GM21515 (cell line): ENCODE results near the gene MSTO1.
"Not testable (repeated sequence)": the region's sequence is repeated elsewhere in the genome, so short reads cannot be mapped to it uniquely, and the experiment has no call there.

ENCODE experiments used
- ATAC-seq: cut with Tn5 transposase; IDR thresholded peaks from one replicate; pipeline ENCODE4 v1.9.1; 2021; ENCODE audit not compliant: unreplicated experiment

Gene MSTO1

DNA sequence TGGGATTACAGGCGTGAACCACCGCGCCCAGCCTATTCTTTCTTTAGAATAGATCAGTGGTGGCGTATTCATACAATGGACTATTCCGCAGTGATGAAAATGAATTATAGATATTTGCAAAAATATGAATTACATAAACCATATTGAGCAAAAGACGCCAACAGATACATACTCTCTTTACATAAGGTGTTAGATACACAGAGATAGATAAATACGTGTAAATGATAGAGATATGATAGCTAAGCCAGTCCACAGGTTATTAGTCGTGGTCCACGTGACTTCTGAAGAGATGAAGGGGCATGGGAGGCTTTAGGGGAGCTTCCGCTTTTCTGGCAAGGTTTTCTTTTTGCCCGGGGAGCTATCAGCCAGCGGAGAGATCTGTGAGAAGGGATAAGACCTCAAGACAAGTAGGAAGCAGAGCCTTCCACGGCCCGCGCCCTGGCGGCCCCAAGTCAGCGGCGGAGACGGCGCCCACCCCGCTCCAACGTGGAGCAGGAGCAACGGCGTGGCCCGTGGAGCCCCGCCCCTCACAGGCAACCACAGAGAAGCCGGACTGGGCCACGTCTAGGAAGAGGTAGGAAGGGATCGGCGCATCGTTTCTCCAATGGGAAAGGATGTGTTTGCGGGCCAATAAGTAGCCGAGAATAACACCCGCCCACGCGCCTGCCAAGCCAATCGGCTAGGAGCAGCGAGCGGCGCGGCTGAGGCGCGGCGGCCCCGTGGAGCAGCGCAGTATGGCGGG is at the start of gene MSTO1:
Gene MSTO1 (plus strand): TSS at position 704 of the 742 bp plus-strand sequence. CDS start 31 bp downstream, at position 735.
- peak; percentile 89 for ATAC-seq

GRCh38 chr1:155561779-155562580 is 48.0 kb upstream of the MSTO1 start:
- ATAC-seq = peak; percentile 23

GRCh38 chr1:155562581-155563376 is 47.2 kb upstream of the MSTO1 start, which contains the start of gene ASH1L:
ASH1L (minus strand) TSS chr1:155562803; CDS start chr1:155521519, 41,284 bp downstream.
- peak; percentile 59 for ATAC-seq

- ATAC-seq = not testable (repeated sequence)
These were observed 46.5 kb upstream of the MSTO1 start for GRCh38 chr1:155563377-155564022.

- no peak for ATAC-seq
These were observed 39.9 kb upstream of the MSTO1 start for GRCh38 chr1:155569988-155570592.

DNA sequence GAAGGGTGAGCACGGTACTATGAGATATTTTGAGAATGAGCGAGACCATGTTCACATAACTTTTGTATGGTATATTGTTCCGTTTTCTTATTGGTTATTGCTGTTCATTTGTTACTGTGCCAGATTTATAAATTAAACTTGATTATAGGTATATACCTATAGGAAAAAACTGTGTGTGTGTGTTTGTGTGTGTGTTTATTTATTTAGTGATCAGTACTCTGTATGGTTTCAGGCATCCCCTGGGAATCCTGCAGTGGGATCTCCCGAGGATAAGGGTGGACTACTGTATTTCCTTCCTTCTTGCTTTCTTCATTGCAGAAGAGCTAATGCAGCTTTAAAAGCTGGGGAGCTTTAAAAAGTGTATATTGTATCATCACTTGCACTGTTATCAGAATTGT is 39.4 kb upstream of the MSTO1 start:
- ATAC-seq = no peak

DNA sequence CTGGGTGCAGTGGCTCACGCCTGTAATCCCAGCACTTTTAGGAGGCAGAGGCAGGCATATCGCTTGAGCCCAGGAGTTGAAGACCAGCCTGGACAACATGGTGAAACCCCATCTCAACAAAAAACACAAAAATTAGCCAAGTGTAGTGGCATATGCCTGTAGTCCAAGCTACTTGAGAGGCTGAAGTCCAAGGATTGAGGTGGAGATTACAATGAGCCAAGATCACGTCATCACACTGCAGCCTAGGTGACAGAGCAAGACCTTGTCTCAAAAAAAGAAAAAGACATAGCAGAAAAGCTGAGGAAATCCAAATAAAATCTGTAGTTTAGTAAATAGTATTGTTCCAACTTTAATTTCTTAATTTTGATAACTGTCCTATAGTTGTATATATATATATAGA is 35.9 kb upstream of the MSTO1 start:
- no peak for ATAC-seq

GRCh38 chr1:155575608-155576007 is 34.4 kb upstream of the MSTO1 start:
- ATAC-seq = not testable (repeated sequence)

DNA sequence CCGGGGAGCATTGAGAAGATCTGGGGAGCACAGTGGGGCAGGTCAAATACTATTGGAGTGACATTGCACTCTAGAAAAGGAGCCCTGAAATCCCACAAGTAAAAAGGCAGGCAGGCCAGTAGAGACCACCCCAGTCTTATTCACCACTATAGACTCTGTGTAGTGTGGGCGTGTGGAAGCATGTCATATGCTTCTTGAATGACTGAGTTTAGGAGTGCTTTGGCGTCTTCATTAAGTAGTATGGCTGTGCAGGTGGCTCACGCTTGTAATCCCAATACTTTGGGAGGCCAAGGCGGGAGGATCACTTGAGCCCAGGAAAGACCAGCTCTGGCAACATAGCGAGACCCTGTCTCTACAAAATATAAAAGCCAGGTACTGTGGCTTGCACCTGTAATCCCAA is 26.2 kb upstream of the MSTO1 start:
- not testable (repeated sequence) for ATAC-seq

DNA sequence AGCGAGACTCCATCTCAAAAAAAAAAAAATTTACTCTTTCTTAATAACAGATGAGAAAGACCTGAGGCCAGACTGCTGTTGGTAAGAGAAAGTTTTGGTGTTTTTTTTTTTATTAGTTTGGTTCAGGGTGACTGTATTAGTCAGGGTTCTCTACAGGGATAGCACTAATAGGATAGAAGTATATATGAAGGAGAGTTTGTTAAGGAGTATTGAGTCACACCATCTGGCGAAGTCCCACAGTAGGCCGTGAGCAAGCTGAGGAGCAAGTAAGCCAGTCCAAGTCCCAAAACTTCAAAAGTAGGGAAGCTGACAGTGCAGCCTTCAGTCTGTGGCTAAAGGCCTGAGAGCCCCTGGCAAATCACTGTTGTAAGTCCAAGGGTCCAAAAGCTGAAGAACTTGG is 20.7 kb upstream of the MSTO1 start:
- ATAC-seq = not testable (repeated sequence)

DNA sequence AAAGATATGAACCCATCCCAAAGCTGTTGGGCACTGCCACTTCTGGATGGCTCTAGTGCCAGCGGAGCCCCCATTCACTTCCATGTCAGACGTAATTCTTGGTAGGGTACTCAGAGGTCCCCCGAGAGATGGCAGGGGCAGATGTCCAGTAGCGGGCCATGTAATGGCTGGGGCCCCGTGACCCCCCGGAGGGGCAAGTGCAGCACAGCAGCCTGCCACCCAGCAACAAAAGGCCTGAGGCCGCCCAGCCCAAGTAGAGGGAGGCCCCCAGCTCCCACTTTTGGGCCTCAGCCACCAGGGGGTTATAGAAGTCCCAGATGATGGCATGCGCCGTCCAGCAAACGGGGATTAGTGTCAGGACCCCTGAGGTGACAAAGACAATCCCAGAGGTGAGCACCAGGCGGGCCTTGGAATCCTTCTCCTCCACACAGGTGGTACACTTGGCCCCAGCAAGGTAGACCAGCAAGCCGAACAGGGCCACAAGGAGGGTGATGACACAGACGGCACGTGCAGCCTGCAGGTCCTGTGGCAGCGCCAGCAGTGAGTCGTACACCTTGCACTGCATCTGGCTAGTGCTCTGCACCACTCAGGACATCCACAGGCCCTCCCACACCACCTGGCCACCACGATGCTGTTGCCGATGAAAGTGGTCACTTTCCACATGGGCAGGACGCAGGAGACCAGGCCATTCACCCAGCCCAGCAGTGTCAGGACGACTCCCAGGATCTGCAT is 19.3 kb upstream of the MSTO1 start:
- not testable (repeated sequence) for ATAC-seq

DNA sequence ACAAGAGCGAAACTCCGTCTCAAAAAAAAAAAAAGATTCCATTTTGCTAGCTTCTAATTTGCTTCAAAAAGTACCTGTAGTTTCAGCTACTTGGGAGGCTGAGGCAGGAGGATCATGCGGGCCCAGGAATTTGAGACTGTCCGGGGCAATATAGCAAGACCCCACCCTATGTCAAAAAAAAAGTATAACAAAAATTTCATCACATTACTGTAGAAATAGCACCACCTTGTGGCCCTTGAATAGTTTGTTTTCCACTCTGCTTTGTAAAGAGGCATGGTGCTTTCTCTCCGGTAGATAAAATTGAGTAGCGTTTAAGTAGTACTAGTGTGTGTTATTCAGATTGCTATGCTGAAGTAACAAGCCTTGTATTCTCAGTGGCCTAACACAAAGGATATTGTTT is 18.2 kb upstream of the MSTO1 start:
- no peak for ATAC-seq

DNA sequence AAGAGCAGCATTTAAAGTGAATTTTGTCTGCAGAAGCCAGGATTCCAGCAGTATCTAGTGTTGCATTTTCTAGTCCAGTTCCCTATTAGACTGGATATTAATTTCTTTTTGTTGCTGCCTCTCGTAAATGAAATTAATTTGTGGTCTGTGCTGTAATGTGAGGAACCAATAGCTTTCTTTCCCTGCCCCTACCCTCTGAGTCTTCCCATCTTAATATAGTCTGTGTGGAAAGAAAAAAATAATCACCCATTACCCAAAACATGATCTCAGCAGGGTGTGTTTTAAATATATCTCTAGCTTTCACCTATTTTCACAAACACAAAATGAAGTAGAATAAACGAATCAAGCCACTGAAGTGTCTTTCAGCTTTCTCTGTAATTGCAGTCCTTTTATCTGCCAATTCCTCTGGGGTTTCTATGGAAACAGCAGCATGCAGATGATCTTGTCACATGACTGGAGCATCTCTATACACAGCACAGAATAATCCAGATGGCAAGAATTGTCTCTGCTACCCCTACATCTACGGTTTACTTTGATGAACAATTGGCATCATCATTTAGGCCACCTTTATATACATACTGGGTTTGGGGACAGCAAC is 14.0 kb upstream of the MSTO1 start:
- ATAC-seq = not testable (repeated sequence)

- ATAC-seq = no peak
These were observed 13.2 kb upstream of the MSTO1 start for GRCh38 chr1:155596864-155597263.

DNA sequence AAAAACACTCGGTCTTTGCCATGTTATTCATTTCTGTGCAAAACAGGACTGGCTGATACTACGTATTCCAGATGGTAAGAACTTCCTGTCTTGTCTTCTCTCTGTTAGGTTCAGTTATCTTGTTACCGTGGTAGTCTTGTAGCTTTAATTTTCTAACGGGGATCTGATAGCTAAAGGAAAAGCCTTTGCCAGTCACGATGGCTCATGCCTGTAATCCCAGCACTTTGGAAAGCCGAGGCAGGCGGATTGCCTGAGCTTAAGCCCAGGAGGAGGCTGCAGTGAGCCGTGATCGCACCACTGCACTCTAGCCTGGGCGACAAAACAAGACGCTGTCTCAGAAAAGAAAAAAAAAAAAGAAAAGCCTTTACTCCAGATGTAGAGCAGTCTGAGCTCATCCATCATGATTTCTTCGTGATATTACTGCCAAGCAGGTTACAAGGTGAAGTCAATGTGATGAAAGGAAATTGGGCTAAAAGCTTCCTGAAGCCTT is 11.1 kb upstream of the MSTO1 start:
- ATAC-seq = no peak

DNA sequence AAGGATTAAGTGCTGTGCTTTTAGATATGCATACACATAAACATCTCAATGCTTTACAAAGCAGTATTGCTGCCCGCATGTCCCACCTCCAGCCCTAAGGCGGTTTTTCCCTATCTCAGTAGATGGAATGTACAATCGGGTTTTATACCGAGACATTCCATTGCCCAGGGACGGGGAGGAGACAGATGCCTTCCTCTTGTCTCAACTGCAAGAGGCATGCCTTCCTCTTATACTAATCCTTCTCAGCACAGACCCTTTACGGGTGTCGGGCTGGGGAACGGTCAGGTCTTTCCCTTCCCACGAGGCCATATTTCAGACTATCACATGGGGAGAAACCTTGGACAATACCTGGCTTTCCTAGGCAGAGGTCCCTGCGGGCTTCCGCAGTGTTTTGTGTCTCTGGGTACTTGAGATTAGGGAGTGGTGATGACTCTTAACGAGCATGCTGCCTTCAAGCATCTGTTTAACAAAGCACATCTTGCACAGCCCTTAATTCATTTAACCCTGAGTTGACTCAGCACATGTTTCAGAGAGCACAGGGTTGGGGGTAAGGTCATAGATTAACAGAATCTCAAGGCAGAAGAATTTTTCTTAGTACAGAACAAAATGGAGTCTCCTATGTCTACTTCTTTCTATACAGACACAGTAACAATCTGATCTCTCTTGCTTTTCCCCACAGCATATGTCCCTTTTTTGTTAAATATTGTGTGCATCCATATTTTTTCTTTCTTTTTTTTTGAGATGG is 10.0 kb upstream of the MSTO1 start:
- ATAC-seq = not testable (repeated sequence)

DNA sequence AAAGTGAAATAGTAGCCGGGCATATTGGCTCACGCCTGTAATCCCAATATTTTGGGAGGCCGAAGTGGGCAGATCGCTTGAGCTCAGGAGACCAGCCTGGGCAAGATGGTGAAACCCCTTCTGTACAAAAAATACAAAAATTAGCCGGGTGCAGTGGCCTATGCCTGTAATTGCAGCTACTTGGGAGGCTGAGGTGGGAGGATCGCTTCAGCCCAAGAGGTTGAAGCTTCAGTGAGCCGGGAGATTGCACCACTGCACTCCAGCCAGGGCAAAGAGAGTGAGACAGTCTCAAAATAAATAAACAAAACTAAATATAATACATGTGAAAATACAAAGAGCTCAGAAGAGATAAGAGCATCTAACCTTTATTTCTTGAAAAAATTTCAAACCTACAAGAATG is 2.3 kb upstream of the MSTO1 start:
- ATAC-seq = no peak

DNA sequence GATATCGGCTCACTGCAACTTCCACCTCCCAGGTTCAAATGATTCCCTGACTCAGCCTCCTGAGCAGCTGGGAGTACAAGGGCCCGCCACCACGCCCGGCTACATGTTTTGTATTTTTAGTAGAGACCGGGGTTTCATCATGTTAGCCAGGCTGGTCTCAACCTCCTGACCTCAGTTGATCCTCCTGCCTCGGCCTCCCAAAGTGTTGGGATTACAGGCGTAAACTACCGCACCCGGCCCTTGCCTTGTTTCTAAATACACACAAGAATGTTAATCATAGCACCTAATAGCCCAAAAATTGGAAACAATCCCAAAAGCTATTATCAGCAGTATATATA is 1.2 kb upstream of the MSTO1 start:
- no peak for ATAC-seq

GRCh38 chr1:155610257-155610647 is 234 bp downstream of the MSTO1 start:
- ATAC-seq = peak; percentile 22
